GM12865 (cell line): Measurements from ENCODE around the gene CTRB2.
A peak's percentile ranks its signal among the peaks of the same experiment; 100 is the strongest.
"Not testable (repeated sequence)": the region's sequence is repeated elsewhere in the genome, so short reads cannot be mapped to it uniquely, and the experiment has no call there.

Experiments
- DNase-seq: peaks from one replicate; pipeline ENCODE4 v3.0.0; 2010; ENCODE audit warnings: low read depth
- H3K4me3 ChIP-seq: 2 replicates; pipeline ENCODE4 v1.5.1; 2011; ENCODE audit warnings: mild to moderate bottlenecking, low read depth, low read length, control low read depth
- CTCF ChIP-seq: IDR thresholded peaks from 2 replicates; pipeline ENCODE4 v1.5.1; 2011; ENCODE audit warnings: low read length, control low read depth, low read depth, inconsistent platforms; ENCODE audit not compliant: insufficient read depth; ENCODE audit errors: missing control alignments

The CTRB2 gene

GRCh38 chr16:75247249-75247648 lies 40.3 kb upstream of the CTRB2 start:
- no peak for DNase-seq
- TF ChIP-seq CTCF = no peak
- H3K4me3 ChIP-seq = no peak overlapping the region

GRCh38 chr16:75246504-75247205 lies 39.7 kb upstream of the CTRB2 start:
- DNase-seq = no peak
- TF ChIP-seq CTCF = no peak
- H3K4me3 ChIP-seq = no peak overlapping the region

- H3K4me3 ChIP-seq = no peak overlapping the region
- peak; percentile 43 for DNase-seq
- no peak for TF ChIP-seq CTCF
Observed at GRCh38 chr16:75244844-75245758, 38.1 kb upstream of the CTRB2 start.

- H3K4me3 ChIP-seq = no peak overlapping the region
Observed at GRCh38 chr16:75244225-75244809, 37.4 kb upstream of the CTRB2 start.

GRCh38 chr16:75243667-75244224 lies 36.8 kb upstream of the CTRB2 start:
- DNase-seq = no peak
- TF ChIP-seq CTCF = no peak

More at GRCh38 chr16:75244225-75244809, 37.4 kb upstream of the CTRB2 start:
- DNase-seq = no peak
- TF ChIP-seq CTCF = no peak

GRCh38 chr16:75242436-75243078 lies 35.6 kb upstream of the CTRB2 start:
- DNase-seq, H3K4me3 ChIP-seq: not testable (repeated sequence)

More at GRCh38 chr16:75243667-75244224, 36.8 kb upstream of the CTRB2 start:
- no peak overlapping the region for H3K4me3 ChIP-seq

GRCh38 chr16:75241955-75242354 lies 35.0 kb upstream of the CTRB2 start:
- no peak for TF ChIP-seq CTCF
- DNase-seq = no peak

More at GRCh38 chr16:75241955-75242354, 35.0 kb upstream of the CTRB2 start:
- H3K4me3 ChIP-seq = no peak overlapping the region
